Retinal pigment epithelial cell (primary cell): ENCODE measurements around the gene NCK1.
"Not testable (repeated sequence)": the region's sequence is repeated elsewhere in the genome, so short reads cannot be mapped to it uniquely, and the experiment has no call there.

ENCODE experiments used
- DNase-seq: peaks from one replicate; pipeline ENCODE4 v3.0.0-alpha.2; 2010; ENCODE audit warnings: low read depth
- H3K4me3 ChIP-seq: 2 replicates; pipeline ENCODE4 v1.5.1; 2011; ENCODE audit warnings: mild to moderate bottlenecking, low read length, control low read depth, moderate library complexity
- CTCF ChIP-seq: conservative IDR thresholded peaks from 2 replicates; pipeline ENCODE4 v1.5.1; 2011; ENCODE audit warnings: low read depth, low read length, control low read depth, inconsistent platforms

Gene NCK1

GRCh38 chr3:136957751-136958288 lies 95.8 kb downstream of the NCK1 start, which contains the start of gene IL20RB:
Gene IL20RB (plus strand): TSS chr3:136957983. CDS start chr3:136958114, 131 bp downstream.
- H3K4me3 ChIP-seq, result no peak within 1 kb of the TSS
- TF ChIP-seq CTCF, result no peak
- no peak for DNase-seq

GRCh38 chr3:136958939-136959338 lies 96.9 kb downstream of the NCK1 start:
- no peak for DNase-seq
- H3K4me3 ChIP-seq, result no peak overlapping the region
- TF ChIP-seq CTCF, result no peak

GRCh38 chr3:136959599-136959998 lies 97.6 kb downstream of the NCK1 start:
- H3K4me3 ChIP-seq, result no peak overlapping the region
- TF ChIP-seq CTCF, result no peak
- no peak for DNase-seq

GRCh38 chr3:136960838-136961836 lies 99.1 kb downstream of the NCK1 start:
- no peak overlapping the region for H3K4me3 ChIP-seq
- TF ChIP-seq CTCF, result no peak
- DNase-seq, result no peak

GRCh38 chr3:136962927-136963326 lies 100.9 kb downstream of the NCK1 start:
- TF ChIP-seq CTCF, result no peak
- no peak for DNase-seq
- H3K4me3 ChIP-seq, result no peak overlapping the region

GRCh38 chr3:136969539-136969938 lies 107.5 kb downstream of the NCK1 start:
- not testable (repeated sequence) for DNase-seq, H3K4me3 ChIP-seq

- TF ChIP-seq CTCF, result no peak
- no peak overlapping the region for H3K4me3 ChIP-seq
- DNase-seq, result no peak
These were observed 111.3 kb downstream of the NCK1 start for GRCh38 chr3:136973352-136973751.
